GM08714 (cell line): ENCODE results near the gene ATP5F1B.
A peak's percentile ranks its signal among the peaks of the same experiment; 100 is the strongest.

Experiments used
- H3K4me3 ChIP-seq: fragments of 200-500 bp; sonication (Bioruptor generic); 2 replicates; pipeline ENCODE4 v1.5.1; 2014; ENCODE audit warnings: mild to moderate bottlenecking, low read length, inconsistent platforms
- ZNF274 ChIP-seq: IDR thresholded peaks from 2 replicates; pipeline ENCODE4 v1.6.1; 2012; ENCODE audit warnings: mild to moderate bottlenecking, low read depth, low read length

Gene ATP5F1B

GRCh38 chr12:56645717-56646446 is at the start of gene ATP5F1B:
ATP5F1B (minus strand) TSS chr12:56645984; CDS start chr12:56645963, 21 bp downstream.
- TF ChIP-seq ZNF274 = no peak
- H3K4me3 ChIP-seq = peak within 1 kb of the TSS; percentile 92

- no peak for TF ChIP-seq ZNF274
- no peak overlapping the region for H3K4me3 ChIP-seq
Measured at GRCh38 chr12:56694161-56694560, 48.4 kb upstream of the ATP5F1B start.

- no peak for TF ChIP-seq ZNF274
- H3K4me3 ChIP-seq = peak overlapping the region; percentile 86
Measured at GRCh38 chr12:56688846-56689109, 43.0 kb upstream of the ATP5F1B start.

- TF ChIP-seq ZNF274 = no peak
- peak within 1 kb of the TSS; percentile 96 for H3K4me3 ChIP-seq
Measured at GRCh38 chr12:56688129-56688845, 42.5 kb upstream of the ATP5F1B start, which contains the start of gene PTGES3. PTGES3 (minus strand) TSS chr12:56688284; CDS start chr12:56687999, 285 bp downstream.

GRCh38 chr12:56687223-56688128 is 41.7 kb upstream of the ATP5F1B start:
- no peak for TF ChIP-seq ZNF274
- H3K4me3 ChIP-seq = peak overlapping the region; percentile 96

GRCh38 chr12:56684745-56685359 is 39.1 kb upstream of the ATP5F1B start:
- TF ChIP-seq ZNF274 = no peak
- H3K4me3 ChIP-seq = peak overlapping the region; percentile 96

- H3K4me3 ChIP-seq = no peak overlapping the region
- no peak for TF ChIP-seq ZNF274
Measured at GRCh38 chr12:56682323-56682722, 36.5 kb upstream of the ATP5F1B start.

GRCh38 chr12:56679883-56680575 is 34.2 kb upstream of the ATP5F1B start:
- H3K4me3 ChIP-seq = no peak overlapping the region
- no peak for TF ChIP-seq ZNF274

- H3K4me3 ChIP-seq = no peak overlapping the region
- TF ChIP-seq ZNF274 = no peak
Measured at GRCh38 chr12:56678852-56679251, 33.1 kb upstream of the ATP5F1B start.

GRCh38 chr12:56677680-56678079 is 31.9 kb upstream of the ATP5F1B start:
- no peak overlapping the region for H3K4me3 ChIP-seq
- no peak for TF ChIP-seq ZNF274

- H3K4me3 ChIP-seq = no peak overlapping the region
- no peak for TF ChIP-seq ZNF274
Measured at GRCh38 chr12:56676851-56677580, 31.2 kb upstream of the ATP5F1B start.

- H3K4me3 ChIP-seq = no peak overlapping the region
- TF ChIP-seq ZNF274 = no peak
Measured at GRCh38 chr12:56671608-56672007, 25.8 kb upstream of the ATP5F1B start.

- H3K4me3 ChIP-seq = no peak overlapping the region
- no peak for TF ChIP-seq ZNF274
Measured at GRCh38 chr12:56670836-56671235, 25.1 kb upstream of the ATP5F1B start.
